Esophagus muscularis mucosa (tissue), 4 donors: Measurements from ENCODE around the gene ZSWIM4. TPM values are rescaled to one million over a fixed set of nuclear protein-coding genes. Genes with fewer than 3 reads are reported as not detected.
"Not testable (repeated sequence)": the region's sequence is repeated elsewhere in the genome, so short reads cannot be mapped to it uniquely, and the experiment has no call there.

Experiments
- DNase-seq: peaks from one replicate; pipeline ENCODE4 v3.0.0-alpha.2; 2017; ENCODE audit errors: extremely low spot score
- H3K27ac ChIP-seq, 4 donors: fragments of 200-600 bp; sonication (generic); replicated peaks in 1 of 4; 1 replicate in 3 of 4; 2 replicates in 1 of 4; pipeline ENCODE4 v1.5.1; 2016 to 2019; ENCODE audit warnings: mild to moderate bottlenecking in 1 of 4
- H3K27me3 ChIP-seq, 4 donors: fragments of 200-600 bp; sonication (generic); one replicate each; pipeline versions ENCODE4 v1.5.1 to v1.6.0; 2016 to 2019
- H3K36me3 ChIP-seq, 4 donors: fragments of 200-600 bp; sonication (generic); one replicate each; pipeline ENCODE4 v1.5.1; 2016 to 2019
- H3K4me1 ChIP-seq, 4 donors: fragments of 200-600 bp; sonication (generic); one replicate each; pipeline ENCODE4 v1.5.1; 2016 to 2019
- H3K4me3 ChIP-seq, 4 donors: fragments of 200-600 bp; sonication (generic); 1 replicate in 2 of 4; 2 replicates in 2 of 4; pipeline ENCODE4 v1.5.1; 2016 to 2019; ENCODE audit warnings: mild to moderate bottlenecking in 4 of 4, moderate library complexity in 1 of 4
- H3K9me3 ChIP-seq, 4 donors: fragments of 200-600 bp; sonication (generic); 1 replicate in 3 of 4; 2 replicates in 1 of 4; pipeline ENCODE4 v1.5.1; 2016 to 2019
- EP300 ChIP-seq: sonication (generic); formaldehyde crosslinking; IDR thresholded peaks from one replicate; pipeline ENCODE4 v1.6.1; 2017; ENCODE audit warnings: antibody characterized with exemption
- POLR2A ChIP-seq: fragments of 450-650 bp; IDR thresholded peaks from one replicate; pipeline ENCODE4 v1.6.1; 2017; ENCODE audit warnings: antibody characterized with exemption, moderate library complexity, mild to moderate bottlenecking, low read depth
- POLR2AphosphoS5 ChIP-seq, 2 donors: sonication (generic); formaldehyde crosslinking; IDR thresholded peaks; one replicate each; pipeline ENCODE4 v1.6.1; 2017; ENCODE audit warnings: antibody characterized with exemption in 2 of 2
- WGBS: methylation state at CpG from one replicate; pipeline ENCODE4 v1.1.5; 2018; 5-methylcytosine and 5-hydroxymethylcytosine counted together
- intact Hi-C: fragments of 100-400 bp; cut with DNase I; formaldehyde crosslinking; loops from one replicate; pipeline ENCODE4 v1.15.1; 2023
- total RNA-seq, 4 donors: library from RNA; depleted of rRNA; stranded (reverse); fragments of >200 nt; gene quantifications; one replicate each; pipeline versions ENCODE4 v1.1.0 to v1.2.1, GENCODE V29; 2016
- TF ChIP-seq, protein P1 (sequence below), 3 experiments: fragments of 200-600 bp in 2 of 3; fragments of 450-650 bp in 1 of 3; sonication (generic) in 2 of 3; IDR thresholded peaks; one replicate each; pipeline ENCODE4 v1.5.1; 2017 to 2019; ENCODE audit warnings: antibody characterized with exemption in 3 of 3, mild to moderate bottlenecking in 2 of 3, moderate library complexity in 1 of 3

ZSWIM4 gene
- total RNA-seq, 4 donors from 2014 or later: 5.3 to 11.6 (median 7.8) TPM

DNA sequence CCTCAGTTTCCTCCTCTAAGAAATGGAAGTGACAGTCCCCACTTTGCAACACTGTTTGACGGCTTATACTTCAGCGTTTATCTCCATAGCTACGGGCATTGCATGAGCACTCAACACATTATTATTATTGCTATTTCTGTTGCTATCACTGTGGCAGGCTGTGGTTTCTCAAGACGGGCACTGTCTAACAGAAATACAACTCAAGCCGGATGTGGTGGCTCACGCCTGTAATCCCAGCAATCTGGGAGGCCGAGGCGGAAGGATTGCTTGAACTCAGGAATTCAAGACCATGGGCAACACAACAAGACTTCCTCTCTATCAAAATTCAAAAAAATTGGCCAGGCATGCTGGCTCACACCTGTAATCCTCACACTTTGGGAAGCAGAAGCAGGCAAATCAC is 4.9 kb upstream of the ZSWIM4 start:
- Histone ChIP-seq H3K27ac (no peak overlapping the region), H3K27me3 (no peaks in the 10 kb centered on the region), H3K4me1 (peaks cover 14 to 41% (median 37%) of the 10 kb centered on the region in 4 donors), H3K4me3 (no peak overlapping the region), H3K36me3 (no peaks in the 10 kb centered on the region), H3K9me3 (no peaks in the 10 kb centered on the region)
- intact Hi-C loops: no loop called here
- WGBS: 73% methylated on average over 8 of the region's 8 CpGs
- TF ChIP-seq, protein P1, sequence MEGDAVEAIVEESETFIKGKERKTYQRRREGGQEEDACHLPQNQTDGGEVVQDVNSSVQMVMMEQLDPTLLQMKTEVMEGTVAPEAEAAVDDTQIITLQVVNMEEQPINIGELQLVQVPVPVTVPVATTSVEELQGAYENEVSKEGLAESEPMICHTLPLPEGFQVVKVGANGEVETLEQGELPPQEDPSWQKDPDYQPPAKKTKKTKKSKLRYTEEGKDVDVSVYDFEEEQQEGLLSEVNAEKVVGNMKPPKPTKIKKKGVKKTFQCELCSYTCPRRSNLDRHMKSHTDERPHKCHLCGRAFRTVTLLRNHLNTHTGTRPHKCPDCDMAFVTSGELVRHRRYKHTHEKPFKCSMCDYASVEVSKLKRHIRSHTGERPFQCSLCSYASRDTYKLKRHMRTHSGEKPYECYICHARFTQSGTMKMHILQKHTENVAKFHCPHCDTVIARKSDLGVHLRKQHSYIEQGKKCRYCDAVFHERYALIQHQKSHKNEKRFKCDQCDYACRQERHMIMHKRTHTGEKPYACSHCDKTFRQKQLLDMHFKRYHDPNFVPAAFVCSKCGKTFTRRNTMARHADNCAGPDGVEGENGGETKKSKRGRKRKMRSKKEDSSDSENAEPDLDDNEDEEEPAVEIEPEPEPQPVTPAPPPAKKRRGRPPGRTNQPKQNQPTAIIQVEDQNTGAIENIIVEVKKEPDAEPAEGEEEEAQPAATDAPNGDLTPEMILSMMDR (IDR thresholded peaks at IDR 0.05): no peak
- no peak for TF ChIP-seq POLR2A
- TF ChIP-seq POLR2AphosphoS5 (IDR thresholded peaks at IDR 0.05): no peak
- TF ChIP-seq EP300: no peak
- no peak for DNase-seq

DNA sequence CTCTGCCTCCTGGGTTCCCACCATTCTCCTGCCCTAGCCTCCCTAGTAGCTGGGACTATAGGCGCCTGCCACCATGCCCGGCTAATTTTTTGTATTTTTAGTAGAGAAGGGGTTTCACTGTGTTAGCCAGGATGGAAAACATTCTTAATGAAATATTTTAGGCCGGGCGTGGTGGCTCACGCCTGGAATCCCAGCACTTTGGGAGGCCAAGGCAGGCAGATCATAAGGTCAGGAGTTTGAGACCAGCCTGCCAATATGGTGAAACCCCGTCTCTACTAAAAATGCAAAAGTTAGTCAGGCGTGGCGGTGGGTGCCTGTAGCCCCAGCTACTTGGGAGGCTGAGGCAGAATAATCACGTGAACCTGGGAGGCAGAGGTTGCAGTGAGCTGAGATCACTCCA is 1.9 kb upstream of the ZSWIM4 start:
- intact Hi-C loops, H3K27me3 ChIP-seq, H3K4me3 ChIP-seq, H3K36me3 ChIP-seq, H3K9me3 ChIP-seq, DNase-seq: not testable (repeated sequence)
- Histone ChIP-seq H3K4me1 (peaks cover 25 to 56% (median 50%) of the 10 kb centered on the region in 4 donors), H3K27ac (peak overlapping the region; percentile 89 to 97 (median 94))
- WGBS: 81% methylated on average over 9 of the region's 9 CpGs

DNA sequence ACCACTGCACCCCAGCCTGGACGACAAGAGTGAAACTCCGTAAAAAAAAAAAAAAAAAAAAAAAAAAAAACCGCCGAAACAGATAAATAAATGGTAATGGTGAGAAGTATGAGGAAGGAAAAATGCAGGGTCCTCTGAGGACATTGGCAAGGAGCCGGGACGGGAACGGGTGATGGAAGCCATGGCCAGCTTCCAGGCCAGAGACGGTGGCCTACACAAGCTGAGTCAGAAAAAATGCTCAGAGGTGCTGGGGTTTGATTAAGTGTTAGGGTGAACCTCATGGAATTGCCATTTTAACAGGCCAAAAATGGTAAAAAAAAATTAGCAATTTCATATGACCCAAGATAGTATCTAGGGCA is 866 bp upstream of the ZSWIM4 start:
- WGBS: 3% methylated on average over 8 of the region's 8 CpGs
- H3K27me3 ChIP-seq: no peaks in the 10 kb centered on the region

DNA sequence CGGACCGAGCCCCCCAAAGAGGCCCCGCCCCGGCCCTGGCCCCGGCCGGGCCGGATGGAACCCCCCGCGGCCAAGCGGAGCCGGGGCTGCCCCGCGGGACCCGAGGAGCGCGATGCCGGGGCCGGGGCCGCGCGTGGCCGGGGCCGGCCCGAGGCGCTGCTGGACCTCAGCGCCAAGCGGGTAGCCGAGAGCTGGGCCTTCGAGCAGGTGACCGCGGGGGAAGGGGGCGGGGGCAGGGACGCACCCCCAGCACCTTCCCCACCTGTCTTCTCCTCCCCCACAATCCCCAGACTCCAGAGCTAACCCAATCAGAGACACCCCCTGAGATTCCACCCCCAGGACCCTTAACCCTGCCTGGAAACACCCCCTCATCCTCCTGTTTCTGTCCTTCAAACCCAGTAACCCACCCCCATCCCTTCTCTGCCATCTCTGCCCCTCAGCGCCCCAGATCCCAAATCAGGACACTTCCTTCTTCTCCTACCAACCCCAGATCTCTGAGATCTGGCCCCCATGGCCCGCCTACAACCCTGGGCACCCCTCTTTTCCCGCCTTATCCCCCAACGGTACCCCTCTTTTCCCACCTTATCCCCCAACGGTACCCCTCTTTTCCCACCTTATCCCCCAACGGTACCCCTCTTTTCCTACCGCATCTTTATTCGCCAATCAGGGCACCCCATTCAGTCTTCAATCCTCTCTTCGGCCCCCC is 505 bp downstream of the ZSWIM4 start:
- no peak for DNase-seq
- Histone ChIP-seq H3K36me3 (peaks cover 0 to 3% (median 0%) of the 10 kb centered on the region in 4 donors), H3K9me3 (no peaks in the 10 kb centered on the region), H3K4me1 (peaks cover 23 to 43% (median 42%) of the 10 kb centered on the region in 4 donors), H3K4me3 (peak overlapping the region; percentile 77 to 83 (median 80)), H3K27ac (peak overlapping the region; percentile 89 to 97 (median 94)), H3K27me3 (no peaks in the 10 kb centered on the region)
- TF ChIP-seq, protein P1 (IDR thresholded peaks at IDR 0.05): no peak
- no peak for TF ChIP-seq POLR2AphosphoS5 (IDR thresholded peaks at IDR 0.05)
- TF ChIP-seq POLR2A: no peak
- no peak for TF ChIP-seq EP300
- 7% methylated on average over 33 of the region's 42 CpGs for WGBS
- intact Hi-C loops: loop anchor here (5.0 kb wide), 1 partner anchor 37 kb away; no protein-coding TSS in a partner anchor

More for the DNA sequence above, 866 bp upstream of the ZSWIM4 start:
- H3K9me3 ChIP-seq: no peaks in the 10 kb centered on the region
- H3K4me3 ChIP-seq: peak overlapping the region; percentile 77 to 83 (median 80)
- H3K36me3 ChIP-seq: no peaks in the 10 kb centered on the region
- peak overlapping the region; percentile 89 to 97 (median 94) for H3K27ac ChIP-seq
- H3K4me1 ChIP-seq: peaks cover 23 to 46% (median 42%) of the 10 kb centered on the region in 4 donors
- TF ChIP-seq, protein P1 (IDR thresholded peaks at IDR 0.05): no peak
- TF ChIP-seq POLR2AphosphoS5 (IDR thresholded peaks at IDR 0.05) (peak in 1 of 2 donors; percentile 67), EP300 (no peak), POLR2A (no peak)
- peak; percentile 94 for DNase-seq
- intact Hi-C loops: no loop called here

DNA sequence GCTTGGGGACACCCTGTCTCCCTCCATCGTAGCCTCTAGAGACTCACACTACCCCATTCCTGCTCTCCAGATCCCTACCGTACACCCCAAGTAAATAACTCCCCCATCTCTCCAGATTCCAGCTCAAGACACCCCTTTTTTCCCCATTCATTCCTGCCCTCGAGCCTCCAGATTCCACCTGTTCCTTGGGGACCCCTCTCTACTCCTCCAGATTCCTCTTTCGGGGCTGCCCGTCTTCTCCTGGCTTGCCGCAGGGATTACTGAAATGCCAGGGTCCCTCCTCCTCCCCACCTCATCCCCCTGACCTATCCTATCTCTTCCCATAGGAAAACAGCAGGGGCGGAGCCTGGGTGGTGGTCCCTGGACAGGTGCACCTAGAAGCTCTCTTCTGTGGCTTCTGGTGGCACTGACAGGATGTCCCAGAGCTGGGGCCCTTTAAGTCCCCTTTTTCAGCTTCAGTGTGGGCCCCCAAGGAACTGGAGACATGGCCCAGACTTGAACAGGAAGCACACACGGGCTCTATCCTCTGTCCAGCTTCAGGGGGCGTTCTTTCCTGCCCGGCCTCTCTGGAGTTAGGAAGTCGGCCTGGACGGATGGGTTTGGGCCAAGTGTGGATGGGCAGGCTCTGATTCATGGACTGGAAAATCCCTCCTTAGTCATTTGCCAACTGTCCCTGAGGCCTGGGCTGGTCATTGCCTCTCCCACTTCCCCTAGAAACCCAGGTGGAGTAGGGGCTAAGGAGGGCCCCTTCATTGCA is 1.2 kb downstream of the ZSWIM4 start:
- no peaks in the 10 kb centered on the region for H3K27me3 ChIP-seq
- intact Hi-C loops: loop anchor here (5.0 kb wide), 1 partner anchor 36 kb away; no protein-coding TSS in a partner anchor
- H3K36me3 ChIP-seq: peaks cover 0 to 4% (median 0%) of the 10 kb centered on the region in 4 donors
- H3K9me3 ChIP-seq: no peaks in the 10 kb centered on the region
- peak overlapping the region; percentile 89 to 97 (median 94) for H3K27ac ChIP-seq
- 16% methylated on average over 7 of the region's 12 CpGs for WGBS
- H3K4me3 ChIP-seq: peak overlapping the region; percentile 77 to 83 (median 80)
- TF ChIP-seq POLR2AphosphoS5 (IDR thresholded peaks at IDR 0.05) (peak; percentile 58 to 71), EP300 (no peak), POLR2A (no peak)
- TF ChIP-seq, protein P1 (IDR thresholded peaks at IDR 0.05): peak in 2 of 3 experiments; percentile 12 to 20
- H3K4me1 ChIP-seq: peaks cover 23 to 43% (median 42%) of the 10 kb centered on the region in 4 donors
- DNase-seq: peak; percentile 94
